Peyer's patch (tissue), 4 donors: Measurements from ENCODE around the gene CTXND1. TPM values are rescaled to one million over a fixed set of nuclear protein-coding genes. Genes with fewer than 3 reads are reported as not detected.
"Not testable (repeated sequence)": the region's sequence is repeated elsewhere in the genome, so short reads cannot be mapped to it uniquely, and the experiment has no call there.

Experiments used
- DNase-seq, 3 donors: peaks; one replicate each; pipeline ENCODE4 v3.0.0-alpha.2; 2017 to 2019
- H3K27ac ChIP-seq, 4 donors: fragments of 200-600 bp; sonication (generic); one replicate each; pipeline ENCODE4 v1.5.1; 2016 to 2019
- H3K27me3 ChIP-seq, 2 donors: fragments of 200-600 bp; sonication (generic); one replicate each; pipeline ENCODE4 v1.5.1; 2019
- H3K36me3 ChIP-seq, 3 donors: fragments of 200-600 bp; sonication (generic); one replicate each; pipeline ENCODE4 v1.5.1; 2016 to 2019
- H3K4me1 ChIP-seq, 4 donors: fragments of 200-600 bp; sonication (generic); one replicate each; pipeline ENCODE4 v1.5.1; 2016 to 2019
- H3K4me3 ChIP-seq, 4 donors: fragments of 200-600 bp; sonication (generic); 1 replicate in 3 of 4; 2 replicates in 1 of 4; pipeline ENCODE4 v1.5.1; 2016 to 2019; ENCODE audit warnings: mild to moderate bottlenecking in 1 of 4
- H3K9me3 ChIP-seq, 4 donors: fragments of 200-600 bp; sonication (generic); one replicate each; pipeline ENCODE4 v1.5.1; 2016 to 2019; ENCODE audit warnings: mild to moderate bottlenecking in 1 of 4
- POLR2A ChIP-seq, 2 donors: fragments of 450-650 bp; IDR thresholded peaks; one replicate each; pipeline ENCODE4 v1.5.1; 2017; ENCODE audit warnings: antibody characterized with exemption in 2 of 2, mild to moderate bottlenecking in 2 of 2, moderate library complexity in 2 of 2
- total RNA-seq, 4 donors: library from RNA; depleted of rRNA; stranded (reverse); fragments of >200 nt; gene quantifications; one replicate each; pipeline ENCODE4 v1.1.0, GENCODE V29; 2016
- TF ChIP-seq, protein P1 (sequence below), 6 experiments: fragments of 450-650 bp in 4 of 6; fragments of 200-600 bp in 2 of 6; sonication (generic) in 1 of 6; IDR thresholded peaks; one replicate each; pipeline ENCODE4 v1.5.1; 2017 to 2019; ENCODE audit warnings: antibody characterized with exemption in 6 of 6, mild to moderate bottlenecking in 3 of 6, moderate library complexity in 1 of 6

Gene CTXND1
- total RNA-seq, 4 donors from 2014 or later = 0.53 to 5.0 (median 0.54) TPM; not detected in 1

DNA sequence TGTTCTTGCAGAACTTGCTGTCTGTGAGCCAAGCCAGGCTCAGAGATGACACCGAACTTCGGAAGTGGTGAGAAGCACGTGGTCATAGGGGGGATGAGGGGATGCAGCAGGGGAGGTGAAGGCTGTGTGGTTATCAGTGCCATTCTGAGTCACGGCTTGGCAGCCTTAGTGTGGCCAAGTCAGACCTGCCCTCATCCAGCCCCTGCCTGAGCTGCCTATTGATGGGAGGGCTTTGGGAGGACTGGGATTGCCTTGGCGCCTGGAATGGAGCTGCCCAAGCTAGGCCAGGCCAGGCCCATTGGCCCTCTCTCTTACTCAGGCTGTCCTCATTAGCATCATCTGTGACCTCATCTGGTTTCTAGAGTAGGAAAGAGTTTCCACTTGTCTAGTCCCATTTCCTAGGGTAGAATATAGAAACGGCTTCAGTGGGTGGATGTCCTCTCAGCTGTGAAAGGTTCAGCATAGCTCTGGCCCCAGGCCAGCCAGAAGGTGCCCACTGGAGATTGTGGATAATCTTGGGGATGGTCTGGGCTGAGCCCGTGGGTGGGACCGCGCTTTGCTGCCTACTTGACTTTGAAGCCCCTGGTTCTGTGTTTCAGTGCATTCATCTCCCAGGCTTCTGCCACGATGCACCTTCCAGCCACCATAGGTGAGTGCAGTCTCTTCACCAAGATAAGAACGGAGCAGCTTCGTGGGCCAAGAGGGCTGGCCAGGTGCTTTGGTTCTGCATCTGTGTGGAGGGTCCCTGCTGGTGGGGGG, 92.0 kb downstream of the CTXND1 start:
- no peaks in the 10 kb centered on the region for H3K27me3 ChIP-seq
- no peaks in the 10 kb centered on the region for H3K9me3 ChIP-seq
- DNase-seq = no peak
- peaks cover 0 to 20% (median 12%) of the 10 kb centered on the region in 4 donors for H3K4me1 ChIP-seq
- H3K36me3 ChIP-seq = peaks cover 0 to 13% (median 0%) of the 10 kb centered on the region in 3 donors
- TF ChIP-seq, protein P1, sequence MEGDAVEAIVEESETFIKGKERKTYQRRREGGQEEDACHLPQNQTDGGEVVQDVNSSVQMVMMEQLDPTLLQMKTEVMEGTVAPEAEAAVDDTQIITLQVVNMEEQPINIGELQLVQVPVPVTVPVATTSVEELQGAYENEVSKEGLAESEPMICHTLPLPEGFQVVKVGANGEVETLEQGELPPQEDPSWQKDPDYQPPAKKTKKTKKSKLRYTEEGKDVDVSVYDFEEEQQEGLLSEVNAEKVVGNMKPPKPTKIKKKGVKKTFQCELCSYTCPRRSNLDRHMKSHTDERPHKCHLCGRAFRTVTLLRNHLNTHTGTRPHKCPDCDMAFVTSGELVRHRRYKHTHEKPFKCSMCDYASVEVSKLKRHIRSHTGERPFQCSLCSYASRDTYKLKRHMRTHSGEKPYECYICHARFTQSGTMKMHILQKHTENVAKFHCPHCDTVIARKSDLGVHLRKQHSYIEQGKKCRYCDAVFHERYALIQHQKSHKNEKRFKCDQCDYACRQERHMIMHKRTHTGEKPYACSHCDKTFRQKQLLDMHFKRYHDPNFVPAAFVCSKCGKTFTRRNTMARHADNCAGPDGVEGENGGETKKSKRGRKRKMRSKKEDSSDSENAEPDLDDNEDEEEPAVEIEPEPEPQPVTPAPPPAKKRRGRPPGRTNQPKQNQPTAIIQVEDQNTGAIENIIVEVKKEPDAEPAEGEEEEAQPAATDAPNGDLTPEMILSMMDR (IDR thresholded peaks at IDR 0.05) = no peak
- no peak for TF ChIP-seq POLR2A (IDR thresholded peaks at IDR 0.05)
- H3K4me3 ChIP-seq = no peak overlapping the region
- H3K27ac ChIP-seq = peak overlapping the region in 3 of 4 donors; percentile 21 to 32 (median 24)

DNA sequence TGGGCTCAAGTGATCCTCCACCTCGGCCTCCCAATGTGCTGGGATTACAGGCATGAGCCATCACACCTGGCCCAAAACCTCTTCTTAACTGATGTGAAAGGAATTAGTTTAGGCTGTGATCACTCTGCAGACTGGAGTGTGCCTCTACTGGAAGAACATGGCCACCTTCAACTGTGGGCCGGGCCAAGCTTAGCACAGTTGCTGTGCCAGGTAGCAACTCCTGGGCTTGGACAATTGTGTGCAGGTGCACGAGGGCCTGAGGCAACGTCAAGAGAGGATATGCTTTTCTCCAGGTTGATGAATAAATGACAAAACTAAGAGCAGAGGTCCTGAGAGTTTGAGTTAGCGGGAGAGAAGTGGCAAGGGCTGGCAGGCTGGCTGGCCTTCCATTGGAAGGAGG, 92.7 kb downstream of the CTXND1 start:
- no peak for DNase-seq
- H3K27me3 ChIP-seq = no peaks in the 10 kb centered on the region
- H3K4me3 ChIP-seq = no peak overlapping the region
- peaks cover 0 to 24% (median 12%) of the 10 kb centered on the region in 4 donors for H3K4me1 ChIP-seq
- H3K9me3 ChIP-seq = no peaks in the 10 kb centered on the region
- H3K27ac ChIP-seq = no peak overlapping the region
- no peak for TF ChIP-seq POLR2A (IDR thresholded peaks at IDR 0.05)
- TF ChIP-seq, protein P1 (IDR thresholded peaks at IDR 0.05) = no peak
- peaks cover 0 to 13% (median 0%) of the 10 kb centered on the region in 3 donors for H3K36me3 ChIP-seq

DNA sequence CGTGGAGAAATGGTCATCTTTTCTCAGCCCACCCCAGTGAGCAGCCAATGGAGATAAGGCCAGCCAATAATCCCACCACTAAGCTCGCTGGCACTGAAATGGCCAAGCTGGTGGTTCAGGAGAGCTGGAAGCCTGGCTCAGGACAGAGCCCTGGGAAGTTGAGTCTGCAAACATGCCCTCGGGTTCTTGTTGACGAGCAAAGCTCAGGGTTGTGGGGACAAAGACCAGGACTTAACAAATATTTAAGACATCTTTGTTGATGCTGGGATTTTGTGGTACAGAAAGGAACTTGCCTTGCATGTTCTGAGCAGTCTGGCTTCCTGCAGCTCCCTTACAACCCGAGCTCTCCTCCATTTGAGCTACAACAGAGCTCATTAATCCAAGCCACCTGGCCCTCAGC, 94.8 kb downstream of the CTXND1 start:
- no peak for DNase-seq
- no peaks in the 10 kb centered on the region for H3K9me3 ChIP-seq
- TF ChIP-seq, protein P1 (IDR thresholded peaks at IDR 0.05) = no peak
- TF ChIP-seq POLR2A (IDR thresholded peaks at IDR 0.05) = no peak
- H3K27ac ChIP-seq = no peak overlapping the region
- H3K36me3 ChIP-seq = peaks cover 0 to 7% (median 0%) of the 10 kb centered on the region in 3 donors
- no peaks in the 10 kb centered on the region for H3K27me3 ChIP-seq
- H3K4me3 ChIP-seq = no peak overlapping the region
- H3K4me1 ChIP-seq = peaks cover 0 to 29% (median 12%) of the 10 kb centered on the region in 4 donors

DNA sequence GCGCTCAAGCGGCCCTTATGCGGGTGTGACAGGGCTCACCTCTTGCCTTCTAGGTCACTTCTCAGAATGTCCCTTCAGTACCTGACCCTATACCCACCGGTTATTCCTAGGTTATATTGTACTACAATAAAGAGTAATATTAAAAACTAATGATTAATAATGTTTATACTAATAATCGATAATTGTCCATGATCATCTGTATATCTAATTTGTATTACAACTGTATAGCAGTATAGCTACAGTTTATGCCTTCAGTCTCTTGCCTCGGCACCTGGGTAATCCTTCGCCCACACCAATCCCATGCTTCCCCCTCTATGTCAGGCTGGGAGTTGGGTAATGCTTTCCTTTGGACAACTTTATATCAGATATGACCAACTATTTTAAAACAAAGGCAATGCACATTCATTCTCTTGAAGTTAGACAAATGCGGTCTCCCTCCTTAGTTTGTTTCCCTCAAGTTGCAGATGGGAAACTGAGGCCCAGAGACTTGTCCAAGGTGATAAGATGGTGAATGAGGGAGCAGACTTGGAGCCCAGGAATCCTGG, 95.8 kb downstream of the CTXND1 start:
- Histone ChIP-seq H3K36me3 (peaks cover 0 to 7% (median 0%) of the 10 kb centered on the region in 3 donors), H3K27me3 (no peaks in the 10 kb centered on the region), H3K27ac (no peak overlapping the region), H3K4me1 (peaks cover 0 to 27% (median 12%) of the 10 kb centered on the region in 4 donors), H3K4me3 (no peak overlapping the region), H3K9me3 (no peaks in the 10 kb centered on the region)
- TF ChIP-seq POLR2A (IDR thresholded peaks at IDR 0.05) = no peak
- TF ChIP-seq, protein P1 (IDR thresholded peaks at IDR 0.05) = no peak
- DNase-seq = no peak

DNA sequence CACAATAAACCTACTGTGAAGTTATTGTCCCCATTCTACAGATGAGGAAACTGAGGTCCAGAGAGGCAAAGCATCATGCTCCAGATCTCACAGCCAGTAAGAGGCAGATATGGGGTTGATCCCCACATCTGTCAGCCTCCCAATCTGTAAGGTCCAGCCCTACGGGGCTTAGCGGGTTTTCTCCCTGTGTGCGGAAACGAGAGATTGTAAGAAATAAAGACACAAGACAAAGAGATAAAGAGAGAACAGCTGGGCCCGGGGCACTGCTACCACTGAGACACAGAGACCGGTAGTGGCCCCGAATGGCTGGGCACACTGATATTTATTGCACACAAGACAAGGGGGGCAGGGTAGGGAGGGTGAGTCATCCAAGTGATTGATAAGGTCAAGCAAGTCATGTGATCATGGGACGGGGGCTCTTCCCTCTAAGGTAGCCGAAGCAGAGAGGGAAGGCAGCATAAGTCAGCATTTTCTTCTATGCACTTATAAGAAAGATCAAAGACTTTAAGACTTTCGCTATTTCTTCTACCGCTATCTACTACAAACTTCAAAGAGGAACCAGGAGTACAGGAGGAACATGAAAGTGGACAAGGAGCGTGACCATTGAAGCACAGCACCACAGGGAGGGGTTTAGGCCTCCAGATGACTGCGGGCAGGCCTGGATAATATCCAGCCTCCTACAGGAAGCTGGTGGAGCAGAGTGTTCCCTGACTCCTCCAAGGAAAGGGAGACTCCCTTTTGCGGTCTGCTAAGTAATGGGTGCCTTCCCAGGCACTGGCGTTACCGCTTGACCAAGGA, 96.4 kb downstream of the CTXND1 start:
- not testable (repeated sequence) for H3K4me3 ChIP-seq, H3K27ac ChIP-seq, H3K27me3 ChIP-seq, DNase-seq, H3K36me3 ChIP-seq, H3K9me3 ChIP-seq
- H3K4me1 ChIP-seq = peaks cover 0 to 22% (median 8%) of the 10 kb centered on the region in 4 donors
